SK-N-SH treated with all-trans-retinoic acid at 6 μM for 48 hours (cell line): ENCODE results near the gene IFNA21.

Experiments
- ATAC-seq: fragments of 200-7000 bp; cut with Tn5 transposase; 3 replicates; pipeline ENCODE4 v1.9.1; 2020; ENCODE audit warnings: mild to moderate bottlenecking, moderate library complexity
- ARNTL ChIP-seq: fragments of 450-650 bp; formaldehyde crosslinking; IDR thresholded peaks from 2 replicates; pipeline ENCODE4 v1.5.0; 2020; ENCODE audit warnings: low read depth, mild to moderate bottlenecking, moderate library complexity, borderline replicate concordance
- BACH2 ChIP-seq: fragments of 250-450 bp; sonication (Bioruptor Pico); IDR thresholded peaks from 2 replicates; pipeline ENCODE4 v1.9.0; 2021; ENCODE audit warnings: mild to moderate bottlenecking, borderline replicate concordance
- CSDC2 ChIP-seq: fragments of 250-450 bp; sonication (Bioruptor Pico); IDR thresholded peaks from 2 replicates; pipeline ENCODE4 v1.5.0; 2020; ENCODE audit warnings: mild to moderate bottlenecking, moderate library complexity
- ESRRG ChIP-seq: fragments of 250-450 bp; sonication (Bioruptor Pico); IDR thresholded peaks from 2 replicates; pipeline ENCODE4 v1.6.1; 2021; ENCODE audit warnings: mild to moderate bottlenecking
- GLIS3 ChIP-seq: fragments of 250-450 bp; sonication (Bioruptor Pico); IDR thresholded peaks from 2 replicates; pipeline ENCODE4 v1.5.0; 2020; ENCODE audit warnings: mild to moderate bottlenecking, moderate library complexity
- ISL1 ChIP-seq: fragments of 250-450 bp; sonication (Bioruptor Pico); IDR thresholded peaks from 2 replicates; pipeline ENCODE4 v2.1.2; 2022; ENCODE audit warnings: mild to moderate bottlenecking, moderate library complexity
- OSR1 ChIP-seq: fragments of 250-450 bp; sonication (Bioruptor Pico); IDR thresholded peaks from 2 replicates; pipeline ENCODE4 v1.8.0; 2022; ENCODE audit warnings: moderate library complexity, mild to moderate bottlenecking, inconsistent platforms
- PPARA ChIP-seq: fragments of 250-450 bp; sonication (Bioruptor Pico); IDR thresholded peaks from 2 replicates; pipeline ENCODE4 v1.5.0; 2020; ENCODE audit warnings: mild to moderate bottlenecking, borderline replicate concordance
- RARB ChIP-seq: fragments of 250-450 bp; sonication (Bioruptor Pico); IDR thresholded peaks from 2 replicates; pipeline ENCODE4 v1.8.0; 2021; ENCODE audit warnings: mild to moderate bottlenecking, moderate library complexity
- SNAI2 ChIP-seq: fragments of 250-450 bp; sonication (Bioruptor Pico); IDR thresholded peaks from 2 replicates; pipeline ENCODE4 v1.5.0; 2020; ENCODE audit warnings: mild to moderate bottlenecking, moderate library complexity
- TCF4 ChIP-seq: fragments of 250-450 bp; sonication (Bioruptor Pico); IDR thresholded peaks from 2 replicates; pipeline ENCODE4 v1.8.0; 2021; ENCODE audit warnings: mild to moderate bottlenecking, moderate library complexity, borderline replicate concordance
- TOX ChIP-seq: fragments of 250-450 bp; sonication (Bioruptor Pico); IDR thresholded peaks from 2 replicates; pipeline ENCODE4 v1.8.0; 2021; ENCODE audit warnings: mild to moderate bottlenecking, moderate library complexity, borderline replicate concordance
- ZFP3 ChIP-seq: fragments of 250-450 bp; sonication (Bioruptor Pico); IDR thresholded peaks from 2 replicates; pipeline ENCODE4 v1.5.0; 2020; ENCODE audit warnings: mild to moderate bottlenecking, moderate library complexity
- ZFP30 ChIP-seq: fragments of 450-650 bp; formaldehyde crosslinking; IDR thresholded peaks from 2 replicates; pipeline ENCODE4 v1.5.0; 2022; ENCODE audit warnings: mild to moderate bottlenecking, moderate library complexity
- ZNF565 ChIP-seq: fragments of 450-650 bp; formaldehyde crosslinking; conservative IDR thresholded peaks from 2 replicates; pipeline ENCODE4 v1.5.0; 2020; ENCODE audit warnings: low read depth, mild to moderate bottlenecking, moderate library complexity
- ZNF70 ChIP-seq: fragments of 450-650 bp; formaldehyde crosslinking; IDR thresholded peaks from 2 replicates; pipeline ENCODE4 v1.5.0; 2020; ENCODE audit warnings: mild to moderate bottlenecking, moderate library complexity
- ZNF8 ChIP-seq: fragments of 450-650 bp; formaldehyde crosslinking; IDR thresholded peaks from 2 replicates; pipeline ENCODE4 v1.5.0; 2020; ENCODE audit warnings: mild to moderate bottlenecking, moderate library complexity
- TF ChIP-seq, protein P1 (sequence below): fragments of 250-450 bp; sonication (Bioruptor Pico); IDR thresholded peaks from 2 replicates; pipeline ENCODE4 v1.5.1; 2021; ENCODE audit warnings: mild to moderate bottlenecking, moderate library complexity
- TF ChIP-seq, protein P2 (sequence below): fragments of 250-450 bp; sonication (Bioruptor Pico); IDR thresholded peaks from 2 replicates; pipeline ENCODE4 v1.8.0; 2021; ENCODE audit warnings: low read depth, mild to moderate bottlenecking, moderate library complexity, borderline replicate concordance
- TF ChIP-seq, protein P3 (sequence below): fragments of 250-450 bp; sonication (Bioruptor Pico); IDR thresholded peaks from 2 replicates; pipeline ENCODE4 v1.5.0; 2020; ENCODE audit warnings: mild to moderate bottlenecking, moderate library complexity
- TF ChIP-seq, protein P4 (sequence below): fragments of 250-450 bp; sonication (Bioruptor Pico); IDR thresholded peaks from 2 replicates; pipeline ENCODE4 v1.5.1; 2020; ENCODE audit warnings: low read depth, mild to moderate bottlenecking, moderate library complexity
- TF ChIP-seq, protein P5 (sequence below): fragments of 250-450 bp; sonication (Bioruptor Pico); IDR thresholded peaks from 2 replicates; pipeline ENCODE4 v1.8.0; 2020; ENCODE audit warnings: mild to moderate bottlenecking, moderate library complexity, borderline replicate concordance

Gene IFNA21

DNA sequence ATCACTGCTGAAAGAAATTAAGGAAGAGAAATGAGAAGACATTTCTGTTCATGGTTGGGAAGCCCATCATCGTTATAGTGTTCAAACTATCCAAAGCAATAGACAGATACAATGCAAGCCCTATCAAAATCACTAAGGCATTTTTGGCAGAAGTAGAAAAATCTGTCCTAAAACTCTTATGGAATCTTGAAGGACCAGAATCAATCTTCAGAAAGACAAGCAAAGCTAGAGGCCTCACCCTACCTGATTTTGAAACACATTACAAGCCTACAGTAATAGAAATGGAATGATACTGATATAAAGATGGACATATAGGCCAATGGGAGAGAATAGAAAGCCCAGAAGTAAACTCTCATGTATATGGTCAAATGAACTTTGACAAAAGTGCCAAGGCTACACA lies 4.9 kb upstream of the IFNA21 start:
- no peak for ATAC-seq
- TF ChIP-seq, protein P1, sequence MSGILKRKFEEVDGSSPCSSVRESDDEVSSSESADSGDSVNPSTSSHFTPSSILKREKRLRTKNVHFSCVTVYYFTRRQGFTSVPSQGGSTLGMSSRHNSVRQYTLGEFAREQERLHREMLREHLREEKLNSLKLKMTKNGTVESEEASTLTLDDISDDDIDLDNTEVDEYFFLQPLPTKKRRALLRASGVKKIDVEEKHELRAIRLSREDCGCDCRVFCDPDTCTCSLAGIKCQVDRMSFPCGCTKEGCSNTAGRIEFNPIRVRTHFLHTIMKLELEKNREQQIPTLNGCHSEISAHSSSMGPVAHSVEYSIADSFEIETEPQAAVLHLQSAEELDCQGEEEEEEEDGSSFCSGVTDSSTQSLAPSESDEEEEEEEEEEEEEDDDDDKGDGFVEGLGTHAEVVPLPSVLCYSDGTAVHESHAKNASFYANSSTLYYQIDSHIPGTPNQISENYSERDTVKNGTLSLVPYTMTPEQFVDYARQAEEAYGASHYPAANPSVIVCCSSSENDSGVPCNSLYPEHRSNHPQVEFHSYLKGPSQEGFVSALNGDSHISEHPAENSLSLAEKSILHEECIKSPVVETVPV (CRISPR knock-in tag), result no peak
- no peak for TF ChIP-seq ARNTL (CRISPR knock-in tag)
- TF ChIP-seq ZNF565 (CRISPR knock-in tag), result no peak
- TF ChIP-seq, protein P2, sequence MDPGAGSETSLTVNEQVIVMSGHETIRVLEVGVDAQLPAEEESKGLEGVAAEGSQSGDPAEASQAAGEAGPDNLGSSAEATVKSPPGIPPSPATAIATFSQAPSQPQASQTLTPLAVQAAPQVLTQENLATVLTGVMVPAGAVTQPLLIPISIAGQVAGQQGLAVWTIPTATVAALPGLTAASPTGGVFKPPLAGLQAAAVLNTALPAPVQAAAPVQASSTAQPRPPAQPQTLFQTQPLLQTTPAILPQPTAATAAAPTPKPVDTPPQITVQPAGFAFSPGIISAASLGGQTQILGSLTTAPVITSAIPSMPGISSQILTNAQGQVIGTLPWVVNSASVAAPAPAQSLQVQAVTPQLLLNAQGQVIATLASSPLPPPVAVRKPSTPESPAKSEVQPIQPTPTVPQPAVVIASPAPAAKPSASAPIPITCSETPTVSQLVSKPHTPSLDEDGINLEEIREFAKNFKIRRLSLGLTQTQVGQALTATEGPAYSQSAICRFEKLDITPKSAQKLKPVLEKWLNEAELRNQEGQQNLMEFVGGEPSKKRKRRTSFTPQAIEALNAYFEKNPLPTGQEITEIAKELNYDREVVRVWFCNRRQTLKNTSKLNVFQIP (CRISPR knock-in tag), result no peak
- TF ChIP-seq ZFP3, result no peak
- TF ChIP-seq TOX (CRISPR knock-in tag), result no peak
- TF ChIP-seq GLIS3 (CRISPR knock-in tag), result no peak
- TF ChIP-seq RARB (CRISPR knock-in tag), result no peak
- no peak for TF ChIP-seq BACH2 (CRISPR knock-in tag)
- TF ChIP-seq ZNF8 (CRISPR knock-in tag), result no peak
- TF ChIP-seq, all 23 proteins: peak for 0

DNA sequence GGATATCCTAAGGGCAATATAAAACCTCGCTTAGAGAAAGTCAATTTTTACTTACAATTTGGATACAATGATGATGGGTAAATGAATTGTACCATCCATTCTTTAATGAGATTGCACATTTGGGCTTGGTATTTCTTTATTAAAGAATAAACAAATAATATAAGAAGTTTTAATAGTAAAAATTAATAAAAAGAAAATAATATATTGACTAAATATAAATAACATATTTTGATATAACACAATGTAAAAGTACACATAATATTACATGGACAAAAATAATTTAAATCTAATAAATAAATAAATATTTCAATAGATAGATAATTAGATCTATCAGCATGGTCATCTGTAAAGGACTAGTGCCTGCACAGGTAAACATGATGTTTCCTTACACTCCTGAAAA lies 944 bp downstream of the IFNA21 start:
- TF ChIP-seq GLIS3 (CRISPR knock-in tag) (no peak), TOX (CRISPR knock-in tag) (no peak), SNAI2 (no peak), TCF4 (CRISPR knock-in tag) (no peak), OSR1 (CRISPR knock-in tag) (no peak), RARB (CRISPR knock-in tag) (no peak), ZNF565 (CRISPR knock-in tag) (no peak), ESRRG (CRISPR knock-in tag) (no peak), ZFP30 (CRISPR knock-in tag) (no peak), ISL1 (CRISPR knock-in tag) (no peak), ZNF8 (CRISPR knock-in tag) (no peak), CSDC2 (CRISPR knock-in tag) (no peak), ZNF70 (CRISPR knock-in tag) (no peak), BACH2 (CRISPR knock-in tag) (no peak), PPARA (no peak)
- TF ChIP-seq, protein P3, sequence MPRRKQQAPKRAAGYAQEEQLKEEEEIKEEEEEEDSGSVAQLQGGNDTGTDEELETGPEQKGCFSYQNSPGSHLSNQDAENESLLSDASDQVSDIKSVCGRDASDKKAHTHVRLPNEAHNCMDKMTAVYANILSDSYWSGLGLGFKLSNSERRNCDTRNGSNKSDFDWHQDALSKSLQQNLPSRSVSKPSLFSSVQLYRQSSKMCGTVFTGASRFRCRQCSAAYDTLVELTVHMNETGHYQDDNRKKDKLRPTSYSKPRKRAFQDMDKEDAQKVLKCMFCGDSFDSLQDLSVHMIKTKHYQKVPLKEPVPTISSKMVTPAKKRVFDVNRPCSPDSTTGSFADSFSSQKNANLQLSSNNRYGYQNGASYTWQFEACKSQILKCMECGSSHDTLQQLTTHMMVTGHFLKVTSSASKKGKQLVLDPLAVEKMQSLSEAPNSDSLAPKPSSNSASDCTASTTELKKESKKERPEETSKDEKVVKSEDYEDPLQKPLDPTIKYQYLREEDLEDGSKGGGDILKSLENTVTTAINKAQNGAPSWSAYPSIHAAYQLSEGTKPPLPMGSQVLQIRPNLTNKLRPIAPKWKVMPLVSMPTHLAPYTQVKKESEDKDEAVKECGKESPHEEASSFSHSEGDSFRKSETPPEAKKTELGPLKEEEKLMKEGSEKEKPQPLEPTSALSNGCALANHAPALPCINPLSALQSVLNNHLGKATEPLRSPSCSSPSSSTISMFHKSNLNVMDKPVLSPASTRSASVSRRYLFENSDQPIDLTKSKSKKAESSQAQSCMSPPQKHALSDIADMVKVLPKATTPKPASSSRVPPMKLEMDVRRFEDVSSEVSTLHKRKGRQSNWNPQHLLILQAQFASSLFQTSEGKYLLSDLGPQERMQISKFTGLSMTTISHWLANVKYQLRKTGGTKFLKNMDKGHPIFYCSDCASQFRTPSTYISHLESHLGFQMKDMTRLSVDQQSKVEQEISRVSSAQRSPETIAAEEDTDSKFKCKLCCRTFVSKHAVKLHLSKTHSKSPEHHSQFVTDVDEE (CRISPR knock-in tag), result no peak
- TF ChIP-seq, protein P2 (CRISPR knock-in tag), result no peak
- TF ChIP-seq, protein P4, sequence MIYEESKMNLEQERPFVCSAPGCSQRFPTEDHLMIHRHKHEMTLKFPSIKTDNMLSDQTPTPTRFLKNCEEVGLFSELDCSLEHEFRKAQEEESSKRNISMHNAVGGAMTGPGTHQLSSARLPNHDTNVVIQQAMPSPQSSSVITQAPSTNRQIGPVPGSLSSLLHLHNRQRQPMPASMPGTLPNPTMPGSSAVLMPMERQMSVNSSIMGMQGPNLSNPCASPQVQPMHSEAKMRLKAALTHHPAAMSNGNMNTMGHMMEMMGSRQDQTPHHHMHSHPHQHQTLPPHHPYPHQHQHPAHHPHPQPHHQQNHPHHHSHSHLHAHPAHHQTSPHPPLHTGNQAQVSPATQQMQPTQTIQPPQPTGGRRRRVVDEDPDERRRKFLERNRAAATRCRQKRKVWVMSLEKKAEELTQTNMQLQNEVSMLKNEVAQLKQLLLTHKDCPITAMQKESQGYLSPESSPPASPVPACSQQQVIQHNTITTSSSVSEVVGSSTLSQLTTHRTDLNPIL (CRISPR knock-in tag), result no peak
- TF ChIP-seq, protein P5, sequence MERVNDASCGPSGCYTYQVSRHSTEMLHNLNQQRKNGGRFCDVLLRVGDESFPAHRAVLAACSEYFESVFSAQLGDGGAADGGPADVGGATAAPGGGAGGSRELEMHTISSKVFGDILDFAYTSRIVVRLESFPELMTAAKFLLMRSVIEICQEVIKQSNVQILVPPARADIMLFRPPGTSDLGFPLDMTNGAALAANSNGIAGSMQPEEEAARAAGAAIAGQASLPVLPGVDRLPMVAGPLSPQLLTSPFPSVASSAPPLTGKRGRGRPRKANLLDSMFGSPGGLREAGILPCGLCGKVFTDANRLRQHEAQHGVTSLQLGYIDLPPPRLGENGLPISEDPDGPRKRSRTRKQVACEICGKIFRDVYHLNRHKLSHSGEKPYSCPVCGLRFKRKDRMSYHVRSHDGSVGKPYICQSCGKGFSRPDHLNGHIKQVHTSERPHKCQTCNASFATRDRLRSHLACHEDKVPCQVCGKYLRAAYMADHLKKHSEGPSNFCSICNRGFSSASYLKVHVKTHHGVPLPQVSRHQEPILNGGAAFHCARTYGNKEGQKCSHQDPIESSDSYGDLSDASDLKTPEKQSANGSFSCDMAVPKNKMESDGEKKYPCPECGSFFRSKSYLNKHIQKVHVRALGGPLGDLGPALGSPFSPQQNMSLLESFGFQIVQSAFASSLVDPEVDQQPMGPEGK (CRISPR knock-in tag), result no peak
- TF ChIP-seq, protein P1 (CRISPR knock-in tag), result no peak
- TF ChIP-seq, all 23 proteins: peak for 0
- no peak for ATAC-seq
